IMR-90 (cell line): ENCODE results near the gene PLXND1. TPM values are rescaled to one million over a fixed set of nuclear protein-coding genes. Genes with fewer than 3 reads are reported as not detected.
A peak's percentile ranks its signal among the peaks of the same experiment; 100 is the strongest.

Experiments
- ATAC-seq: fragments of 200-7000 bp; cut with Tn5 transposase; 2 replicates; pipeline ENCODE4 v1.9.1; 2020; ENCODE audit warnings: low read depth, mild to moderate bottlenecking, moderate library complexity
- BruUV-seq: library from RNA; stranded (reverse); fragments of 400-500 nt; replicated peaks from 2 replicates; lab custom pipeline; 2021; lab: Mats Ljungman, UMichigan
- CTCF ChIA-PET: fragments of 300-600 bp; formaldehyde crosslinking; extraction: SDS; loops from one replicate; lab custom pipeline; 2021; ENCODE audit warnings: antibody characterized with exemption; lab: Yijun Ruan, JAX
- POLR2A ChIA-PET: fragments of 300-600 bp; sonication (Branson Sonifier 250); formaldehyde crosslinking; loops from one replicate; lab custom pipeline; 2022; ENCODE audit warnings: antibody characterized with exemption; ENCODE audit not compliant: unreplicated experiment; lab: Charles Lee
- DNase-seq: peaks from one replicate; pipeline ENCODE4 v3.0.0; 2013
- H2AFZ ChIP-seq: replicated peaks from 2 replicates; pipeline ENCODE3; 2013; ENCODE audit warnings: low read length, mild to moderate bottlenecking; ENCODE audit not compliant: poor library complexity
- H2AK5ac ChIP-seq: 2 replicates; pipeline ENCODE4 v1.6.1; 2013; ENCODE audit warnings: low read depth, low read length, inconsistent platforms
- H2AK9ac ChIP-seq: replicated peaks from 2 replicates; pipeline ENCODE3; 2013; ENCODE audit warnings: mild to moderate bottlenecking, low read depth, low read length, moderate library complexity; ENCODE audit not compliant: poor library complexity
- H2BK120ac ChIP-seq: 2 replicates; pipeline ENCODE4 v1.6.1; 2013; ENCODE audit warnings: low read depth, low read length, inconsistent platforms
- H2BK15ac ChIP-seq: 3 replicates; pipeline ENCODE4 v1.6.1; 2013; ENCODE audit warnings: low read depth, low read length, inconsistent platforms
- H2BK20ac ChIP-seq: 2 replicates; pipeline ENCODE4 v1.6.1; 2013; ENCODE audit warnings: low read depth, mild to moderate bottlenecking, inconsistent platforms, low read length, moderate library complexity
- H2BK5ac ChIP-seq: 2 replicates; pipeline ENCODE4 v1.6.1; 2013; ENCODE audit warnings: mild to moderate bottlenecking, low read depth, low read length, inconsistent platforms; ENCODE audit not compliant: poor library complexity, severe bottlenecking
- H3K14ac ChIP-seq: replicated peaks from 2 replicates; pipeline ENCODE4 v1.6.1; 2013; ENCODE audit warnings: low read depth, low read length, inconsistent platforms
- H3K18ac ChIP-seq: 2 replicates; pipeline ENCODE4 v1.6.1; 2013; ENCODE audit warnings: low read depth, low read length, control low read depth
- H3K23ac ChIP-seq: 2 replicates; pipeline ENCODE4 v1.6.1; 2013; ENCODE audit warnings: low read depth, low read length, inconsistent platforms
- H3K27ac ChIP-seq: 2 replicates; pipeline ENCODE4 v1.5.1; 2013; ENCODE audit warnings: mild to moderate bottlenecking, control low read depth, low read length; ENCODE audit not compliant: insufficient read depth
- H3K27me3 ChIP-seq: 2 replicates; pipeline ENCODE4 v1.6.1; 2013; ENCODE audit warnings: low read length; ENCODE audit not compliant: control insufficient read depth, insufficient read depth
- H3K36me3 ChIP-seq: 2 replicates; pipeline ENCODE4 v1.6.1; 2013; ENCODE audit warnings: low read length, mixed read lengths; ENCODE audit not compliant: control insufficient read depth, insufficient read depth
- H3K4ac ChIP-seq: 2 replicates; pipeline ENCODE4 v1.6.1; 2013; ENCODE audit warnings: low read depth, low read length, inconsistent platforms
- H3K4me1 ChIP-seq: 2 replicates; pipeline ENCODE4 v1.6.1; 2013; ENCODE audit warnings: low read length, mixed read lengths; ENCODE audit not compliant: control insufficient read depth, insufficient read depth
- H3K4me2 ChIP-seq: 2 replicates; pipeline ENCODE4 v1.6.1; 2013; ENCODE audit warnings: low read depth, mild to moderate bottlenecking, control low read depth, low read length, moderate library complexity
- H3K4me3 ChIP-seq: 2 replicates; pipeline ENCODE4 v1.5.1; 2013; ENCODE audit warnings: low read depth, mild to moderate bottlenecking, control low read depth, low read length, moderate library complexity; ENCODE audit not compliant: insufficient read depth
- H3K56ac ChIP-seq: 2 replicates; pipeline ENCODE4 v1.6.1; 2013; ENCODE audit warnings: low read length, inconsistent platforms; ENCODE audit not compliant: insufficient read depth; ENCODE audit errors: extremely low read depth
- H3K79me1 ChIP-seq, 2 experiments: 2 replicates each; pipeline ENCODE4 v1.6.1; 2013; ENCODE audit warnings: low read length in 2 of 2, inconsistent platforms in 1 of 2, low read depth in 1 of 2
- H3K9ac ChIP-seq: 2 replicates; pipeline ENCODE4 v1.6.1; 2013; ENCODE audit warnings: low read depth, low read length, control low read depth
- H3K9me1 ChIP-seq: 2 replicates; pipeline ENCODE4 v1.6.1; 2013; ENCODE audit warnings: low read length, inconsistent platforms; ENCODE audit not compliant: insufficient read depth
- H3K9me3 ChIP-seq: 2 replicates; pipeline ENCODE4 v1.6.1; 2013; ENCODE audit warnings: low read length; ENCODE audit not compliant: control insufficient read depth, insufficient read depth
- H4K20me1 ChIP-seq: 2 replicates; pipeline ENCODE4 v1.6.1; 2013; ENCODE audit warnings: low read length, inconsistent platforms; ENCODE audit not compliant: insufficient read depth
- H4K5ac ChIP-seq: 2 replicates; pipeline ENCODE4 v1.6.1; 2013; ENCODE audit warnings: mild to moderate bottlenecking, low read depth, low read length, control low read depth
- H4K8ac ChIP-seq, 2 experiments: 2 replicates each; pipeline ENCODE4 v1.6.1; 2013; ENCODE audit warnings: low read depth in 2 of 2, low read length in 2 of 2, control low read depth in 1 of 2, inconsistent platforms in 1 of 2
- H4K91ac ChIP-seq: 2 replicates; pipeline ENCODE4 v1.6.1; 2013; ENCODE audit warnings: low read depth, low read length, inconsistent platforms; ENCODE audit not compliant: insufficient read depth
- CEBPB ChIP-seq: IDR thresholded peaks from 2 replicates; pipeline ENCODE4 v1.6.1; 2012; ENCODE audit warnings: low read depth, low read length, improper control_type of control experiment
- CHD1 ChIP-seq: IDR thresholded peaks from 2 replicates; pipeline ENCODE4 v1.6.1; 2012; ENCODE audit warnings: low read depth, low read length, improper control_type of control experiment
- CTCF ChIP-seq: conservative IDR thresholded peaks from 2 replicates; pipeline ENCODE4 v1.5.1; 2012; ENCODE audit warnings: mild to moderate bottlenecking, low read depth, low read length, improper control_type of control experiment
- ELK1 ChIP-seq: fragments of 150-350 bp; IDR thresholded peaks from 2 replicates; pipeline ENCODE4 v1.6.1; 2016; ENCODE audit warnings: low read depth, mild to moderate bottlenecking, low read length, moderate library complexity, borderline replicate concordance
- MAFK ChIP-seq: IDR thresholded peaks from 2 replicates; pipeline ENCODE4 v1.6.1; 2012; ENCODE audit warnings: low read depth, low read length, improper control_type of control experiment
- NFE2L2 ChIP-seq: fragments of 150-350 bp; IDR thresholded peaks from 2 replicates; pipeline ENCODE4 v1.6.1; 2016; ENCODE audit warnings: low read depth, mild to moderate bottlenecking, low read length
- RCOR1 ChIP-seq: IDR thresholded peaks from 2 replicates; pipeline ENCODE4 v1.6.1; 2012; ENCODE audit warnings: mild to moderate bottlenecking, low read length, improper control_type of control experiment; ENCODE audit not compliant: insufficient replicate concordance
- SMC3 ChIP-seq: fragments of 150-350 bp; IDR thresholded peaks from 2 replicates; pipeline ENCODE4 v1.6.1; 2016; ENCODE audit warnings: low read depth, mild to moderate bottlenecking, antibody characterized with exemption, low read length, moderate library complexity
- USF2 ChIP-seq: fragments of 150-350 bp; IDR thresholded peaks from 2 replicates; pipeline ENCODE4 v1.6.1; 2017; ENCODE audit warnings: mild to moderate bottlenecking, antibody characterized with exemption, low read length, low read depth
- WGBS, 2 experiments: methylation state at CpG; one replicate each; pipeline versions ENCODE4 v1.1.5 to v1.1.7; 2013; ENCODE audit warnings: missing lambda C conversion rate in 2 of 2; ENCODE audit not compliant: insufficient read length in 1 of 2; ENCODE audit errors: extremely low coverage in 2 of 2; 5-methylcytosine and 5-hydroxymethylcytosine counted together
- dilution Hi-C: fragments of 300-500 bp; cut with HindIII; formaldehyde crosslinking; loops from one replicate; pipeline ENCODE4 v1.14.3; 2018; ENCODE audit warnings: low sequenced_read_pairs; ENCODE audit not compliant: unreplicated experiment
- in situ Hi-C: fragments of 300-500 bp; cut with MboI; formaldehyde crosslinking; loops from 3 replicates; pipeline ENCODE4 v1.14.3; 2019; ENCODE audit warnings: low sequenced_read_pairs, inconsistent platforms, mixed read lengths
- intact Hi-C: fragments of 100-400 bp; cut with micrococcal nuclease; formaldehyde crosslinking; loops from 2 replicates; pipeline ENCODE4 v1.10.0; 2022
- polyA plus RNA-seq, 3 experiments: library from polyadenylated mRNA; depleted of rRNA; stranded (reverse); fragments of >200 nt; gene quantifications; 2 replicates each; pipeline ENCODE4 v1.2.3, GENCODE V29; 2012; ENCODE audit warnings: low replicate concordance in 1 of 3
- total RNA-seq: library from RNA; depleted of rRNA; stranded (reverse); fragments of >200 nt; gene quantifications from 2 replicates; pipeline ENCODE4 v1.2.3, GENCODE V29; 2012

Gene PLXND1
- total and polyA plus RNA-seq, 2 of the 4 experiments (the other 2 are of a cell fraction), result 19.2 to 67.1 TPM

GRCh38 chr3:129608936-129609590 lies 2.6 kb upstream of the PLXND1 start:
- in situ Hi-C loops, result loop anchor here (25.0 kb wide), 1 partner anchor 222 kb away; no protein-coding TSS in a partner anchor
- no CpG with 5 or more reads among the region's 4 CpGs for WGBS, 2 experiments

More at GRCh38 chr3:129608936-129609590, 2.6 kb upstream of the PLXND1 start:
- H3K79me1 ChIP-seq, result peaks cover 6 to 10% of the 10 kb centered on the region in 2 experiments
- no peak overlapping the region for H3K4me2 ChIP-seq
- BruUV-seq, result no TSS peak
- H3K14ac ChIP-seq, result no peak overlapping the region
- H4K5ac ChIP-seq, result no peak overlapping the region
- H2BK15ac ChIP-seq, result no peak overlapping the region; the same call in 2 of the 3 replicates
- intact Hi-C loops, result no loop called here
- H3K4me1 ChIP-seq, result peaks cover 23% of the 10 kb centered on the region
- no peak overlapping the region for H3K56ac ChIP-seq
- no peak overlapping the region for H2BK5ac ChIP-seq
- H2BK120ac ChIP-seq, result peak overlapping the region; percentile 69
- H2AK9ac ChIP-seq, result peak overlapping the region; percentile 18
- ChIA-PET CTCF (interaction anchor here (0.6 to 1.3 kb wide), 2 partner anchors 118 to 332 kb away, joined by 3 read pairs; no protein-coding TSS in a partner anchor), POLR2A (no interaction called here)
- H2AK5ac ChIP-seq, result peak overlapping the region; percentile 37; the same call in 1 of the 2 replicates
- H3K23ac ChIP-seq, result no peak overlapping the region
- H2BK20ac ChIP-seq, result 0 out of 2 replicates have a peak overlapping the region, but pooled peaks have one; percentile 16
- H3K9me3 ChIP-seq, result no peaks in the 10 kb centered on the region
- no peaks in the 10 kb centered on the region for H3K36me3 ChIP-seq
- H3K4me3 ChIP-seq, result no peak overlapping the region
- no peaks in the 10 kb centered on the region for H3K27me3 ChIP-seq
- H4K91ac ChIP-seq, result no peak overlapping the region; the same call in 1 of the 2 replicates
- H3K27ac ChIP-seq, result no peak overlapping the region
- H4K20me1 ChIP-seq, result peaks cover 15% of the 10 kb centered on the region
- dilution Hi-C loops, result no loop called here
- peaks cover 14% of the 10 kb centered on the region for H3K9me1 ChIP-seq
- DNase-seq (no peak), ATAC-seq (no peak)
- no peak overlapping the region for H3K18ac ChIP-seq
- H3K9ac ChIP-seq, result no peak overlapping the region
- H4K8ac ChIP-seq, result no peak overlapping the region
- H3K4ac ChIP-seq, result peak overlapping the region; percentile 63
- H2AFZ ChIP-seq, result peak overlapping the region; percentile 72
- TF ChIP-seq CTCF (no peak), USF2 (no peak), ELK1 (no peak), RCOR1 (no peak), NFE2L2 (no peak), MAFK (no peak), CHD1 (no peak), CEBPB (no peak), SMC3 (no peak)
